Peyer's patch (tissue), 4 donors: Measurements from ENCODE around the gene CDK6. TPM values are rescaled to one million over a fixed set of nuclear protein-coding genes. Genes with fewer than 3 reads are reported as not detected.

Experiments
- DNase-seq, 3 donors: peaks; one replicate each; pipeline ENCODE4 v3.0.0-alpha.2; 2017 to 2019
- H3K27ac ChIP-seq, 4 donors: fragments of 200-600 bp; sonication (generic); one replicate each; pipeline ENCODE4 v1.5.1; 2016 to 2019
- H3K27me3 ChIP-seq, 2 donors: fragments of 200-600 bp; sonication (generic); one replicate each; pipeline ENCODE4 v1.5.1; 2019
- H3K36me3 ChIP-seq, 3 donors: fragments of 200-600 bp; sonication (generic); one replicate each; pipeline ENCODE4 v1.5.1; 2016 to 2019
- H3K4me1 ChIP-seq, 4 donors: fragments of 200-600 bp; sonication (generic); one replicate each; pipeline ENCODE4 v1.5.1; 2016 to 2019
- H3K4me3 ChIP-seq, 4 donors: fragments of 200-600 bp; sonication (generic); 1 replicate in 3 of 4; 2 replicates in 1 of 4; pipeline ENCODE4 v1.5.1; 2016 to 2019; ENCODE audit warnings: mild to moderate bottlenecking in 1 of 4
- H3K9me3 ChIP-seq, 4 donors: fragments of 200-600 bp; sonication (generic); one replicate each; pipeline ENCODE4 v1.5.1; 2016 to 2019; ENCODE audit warnings: mild to moderate bottlenecking in 1 of 4
- POLR2A ChIP-seq, 2 donors: fragments of 450-650 bp; IDR thresholded peaks; one replicate each; pipeline ENCODE4 v1.5.1; 2017; ENCODE audit warnings: antibody characterized with exemption in 2 of 2, mild to moderate bottlenecking in 2 of 2, moderate library complexity in 2 of 2
- total RNA-seq, 4 donors: library from RNA; depleted of rRNA; stranded (reverse); fragments of >200 nt; gene quantifications; one replicate each; pipeline ENCODE4 v1.1.0, GENCODE V29; 2016
- TF ChIP-seq, protein P1 (sequence below), 6 experiments: fragments of 450-650 bp in 4 of 6; fragments of 200-600 bp in 2 of 6; sonication (generic) in 1 of 6; IDR thresholded peaks; one replicate each; pipeline ENCODE4 v1.5.1; 2017 to 2019; ENCODE audit warnings: antibody characterized with exemption in 6 of 6, mild to moderate bottlenecking in 3 of 6, moderate library complexity in 1 of 6

CDK6 gene
- total RNA-seq, 4 donors from 2014 or later: 25.6 to 75.1 (median 55.4) TPM

- H3K9me3 ChIP-seq: no peaks in the 10 kb centered on the region
- no peaks in the 10 kb centered on the region for H3K36me3 ChIP-seq
- DNase-seq: no peak
- H3K27ac ChIP-seq: no peak overlapping the region
- H3K27me3 ChIP-seq: no peaks in the 10 kb centered on the region
- no peak for TF ChIP-seq POLR2A (IDR thresholded peaks at IDR 0.05)
- TF ChIP-seq, protein P1, sequence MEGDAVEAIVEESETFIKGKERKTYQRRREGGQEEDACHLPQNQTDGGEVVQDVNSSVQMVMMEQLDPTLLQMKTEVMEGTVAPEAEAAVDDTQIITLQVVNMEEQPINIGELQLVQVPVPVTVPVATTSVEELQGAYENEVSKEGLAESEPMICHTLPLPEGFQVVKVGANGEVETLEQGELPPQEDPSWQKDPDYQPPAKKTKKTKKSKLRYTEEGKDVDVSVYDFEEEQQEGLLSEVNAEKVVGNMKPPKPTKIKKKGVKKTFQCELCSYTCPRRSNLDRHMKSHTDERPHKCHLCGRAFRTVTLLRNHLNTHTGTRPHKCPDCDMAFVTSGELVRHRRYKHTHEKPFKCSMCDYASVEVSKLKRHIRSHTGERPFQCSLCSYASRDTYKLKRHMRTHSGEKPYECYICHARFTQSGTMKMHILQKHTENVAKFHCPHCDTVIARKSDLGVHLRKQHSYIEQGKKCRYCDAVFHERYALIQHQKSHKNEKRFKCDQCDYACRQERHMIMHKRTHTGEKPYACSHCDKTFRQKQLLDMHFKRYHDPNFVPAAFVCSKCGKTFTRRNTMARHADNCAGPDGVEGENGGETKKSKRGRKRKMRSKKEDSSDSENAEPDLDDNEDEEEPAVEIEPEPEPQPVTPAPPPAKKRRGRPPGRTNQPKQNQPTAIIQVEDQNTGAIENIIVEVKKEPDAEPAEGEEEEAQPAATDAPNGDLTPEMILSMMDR (IDR thresholded peaks at IDR 0.05): no peak
- H3K4me3 ChIP-seq: no peak overlapping the region
- no peaks in the 10 kb centered on the region for H3K4me1 ChIP-seq
These were observed 3.5 kb upstream of the CDK6 start for GRCh38 chr7:92839901-92840300.

GRCh38 chr7:92838934-92839333 is 2.6 kb upstream of the CDK6 start:
- H3K9me3 ChIP-seq: no peaks in the 10 kb centered on the region
- no peaks in the 10 kb centered on the region for H3K36me3 ChIP-seq
- no peak overlapping the region for H3K4me3 ChIP-seq
- H3K27me3 ChIP-seq: no peaks in the 10 kb centered on the region
- no peak overlapping the region for H3K27ac ChIP-seq
- H3K4me1 ChIP-seq: no peaks in the 10 kb centered on the region
- TF ChIP-seq, protein P1 (IDR thresholded peaks at IDR 0.05): no peak
- TF ChIP-seq POLR2A (IDR thresholded peaks at IDR 0.05): no peak
- no peak for DNase-seq

DNA sequence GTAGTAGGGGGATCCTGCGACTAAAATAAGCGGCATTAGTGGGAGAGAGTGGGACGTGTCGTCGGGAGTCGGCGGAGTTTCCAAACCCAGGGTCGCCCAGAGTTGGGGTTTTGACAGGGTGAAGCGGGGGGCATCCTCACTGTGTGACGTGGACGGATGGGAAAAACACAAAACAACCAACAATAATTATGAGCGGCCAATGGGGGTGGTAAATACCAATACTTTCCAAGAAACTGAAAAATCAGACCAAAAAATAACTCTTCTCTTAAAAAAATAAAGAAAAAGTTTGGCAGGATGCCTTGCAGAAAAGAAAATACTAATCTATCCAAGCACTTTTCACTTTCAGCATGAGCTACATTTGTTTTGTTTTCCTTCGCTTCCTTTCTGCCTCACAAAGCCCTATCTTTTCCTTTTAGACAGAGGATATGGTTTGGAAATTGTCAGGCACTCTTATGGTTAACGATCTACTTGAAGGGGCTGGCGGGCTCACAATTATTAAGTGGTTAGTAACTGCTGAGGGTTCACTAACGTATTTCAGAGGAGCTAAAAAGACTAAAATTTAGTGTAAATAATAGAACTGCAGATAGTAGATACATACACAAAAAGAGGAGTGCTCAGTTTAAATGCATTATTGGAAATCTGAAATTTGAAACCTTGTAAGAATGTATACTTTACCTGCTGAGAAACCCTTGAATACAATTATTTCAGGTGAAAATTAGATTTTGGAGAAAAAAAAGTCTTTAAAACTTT is 802 bp upstream of the CDK6 start:
- Histone ChIP-seq H3K9me3 (no peaks in the 10 kb centered on the region), H3K27me3 (no peaks in the 10 kb centered on the region), H3K4me3 (peak overlapping the region; percentile 76 to 91 (median 78)), H3K27ac (peak overlapping the region; percentile 81 to 93 (median 85)), H3K4me1 (peaks cover 0 to 6% (median 2%) of the 10 kb centered on the region in 4 donors), H3K36me3 (no peaks in the 10 kb centered on the region)
- TF ChIP-seq, protein P1 (IDR thresholded peaks at IDR 0.05): no peak
- TF ChIP-seq POLR2A (IDR thresholded peaks at IDR 0.05): no peak
- DNase-seq: no peak

DNA sequence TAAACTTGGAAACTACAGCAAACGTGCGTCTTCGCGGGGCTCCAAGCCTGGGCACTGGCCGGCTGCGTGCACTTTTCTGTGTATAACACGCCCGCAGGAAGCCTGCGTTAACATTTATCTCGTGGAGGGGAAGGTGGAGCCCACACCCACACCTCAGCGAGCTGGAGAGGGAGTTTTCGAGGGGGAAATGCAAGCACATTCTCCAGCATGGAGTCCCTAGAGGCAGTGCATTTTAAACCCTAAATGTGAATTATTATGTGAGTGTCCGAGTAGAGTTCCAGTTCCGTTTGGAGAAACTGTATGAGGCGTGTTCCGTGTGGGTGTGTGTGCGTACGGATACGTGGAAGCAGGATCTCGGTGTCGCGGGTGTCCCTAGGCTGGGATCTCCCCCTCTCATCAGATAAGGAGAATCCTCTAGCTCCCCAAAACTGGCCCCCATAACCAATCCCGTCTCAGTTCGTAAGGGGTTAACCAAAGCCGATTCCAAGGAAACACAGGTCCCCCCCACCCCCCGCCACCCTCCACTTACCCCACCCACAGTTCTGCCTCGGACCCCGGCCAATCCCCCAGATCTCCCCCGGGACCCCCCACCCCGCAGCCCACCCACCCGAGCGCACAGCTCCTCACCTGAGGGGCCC is 403 bp downstream of the CDK6 start:
- no peaks in the 10 kb centered on the region for H3K27me3 ChIP-seq
- DNase-seq: peak in 2 of 3 donors; percentile 39 to 56
- H3K36me3 ChIP-seq: no peaks in the 10 kb centered on the region
- H3K4me1 ChIP-seq: peaks cover 0 to 17% (median 3%) of the 10 kb centered on the region in 4 donors
- no peaks in the 10 kb centered on the region for H3K9me3 ChIP-seq
- TF ChIP-seq POLR2A (IDR thresholded peaks at IDR 0.05): no peak
- TF ChIP-seq, protein P1 (IDR thresholded peaks at IDR 0.05): no peak
- peak overlapping the region; percentile 81 to 93 (median 85) for H3K27ac ChIP-seq
- peak overlapping the region; percentile 76 to 91 (median 78) for H3K4me3 ChIP-seq

- Histone ChIP-seq H3K36me3 (no peaks in the 10 kb centered on the region), H3K4me1 (peaks cover 0 to 23% (median 3%) of the 10 kb centered on the region in 4 donors), H3K27ac (peak overlapping the region; percentile 81 to 93 (median 85)), H3K4me3 (peak overlapping the region; percentile 76 to 91 (median 78)), H3K27me3 (no peaks in the 10 kb centered on the region), H3K9me3 (no peaks in the 10 kb centered on the region)
- no peak for TF ChIP-seq POLR2A (IDR thresholded peaks at IDR 0.05)
- TF ChIP-seq, protein P1 (IDR thresholded peaks at IDR 0.05): no peak
- DNase-seq: peak; percentile 56 to 84 (median 75)
These were observed 1.0 kb downstream of the CDK6 start for GRCh38 chr7:92835261-92835850.
